Measurements from ENCODE around the gene PARD3.

- TF ChIP-seq CTCF (IDR thresholded peaks at IDR 0.05; ENCODE audit: poor library complexity, severe bottlenecking): no peak
- TF ChIP-seq POLR2AphosphoS5 (IDR thresholded peaks at IDR 0.05): no peak
- TF ChIP-seq EP300 (conservative IDR thresholded peaks at IDR 0.05; ENCODE audit: poor library complexity, severe bottlenecking): no peak
- TF ChIP-seq EZH2 (IDR thresholded peaks at IDR 0.05; ENCODE audit: borderline replicate concordance, insufficient read depth, low read length, poor library complexity, severe bottlenecking): no peak
- TF ChIP-seq RAD21 (conservative IDR thresholded peaks at IDR 0.05): no peak
Observed at GRCh38 chr10:34119456-34119855, 695.6 kb downstream of the PARD3 start.
